Measurements from ENCODE around the gene CDR2.

DNA sequence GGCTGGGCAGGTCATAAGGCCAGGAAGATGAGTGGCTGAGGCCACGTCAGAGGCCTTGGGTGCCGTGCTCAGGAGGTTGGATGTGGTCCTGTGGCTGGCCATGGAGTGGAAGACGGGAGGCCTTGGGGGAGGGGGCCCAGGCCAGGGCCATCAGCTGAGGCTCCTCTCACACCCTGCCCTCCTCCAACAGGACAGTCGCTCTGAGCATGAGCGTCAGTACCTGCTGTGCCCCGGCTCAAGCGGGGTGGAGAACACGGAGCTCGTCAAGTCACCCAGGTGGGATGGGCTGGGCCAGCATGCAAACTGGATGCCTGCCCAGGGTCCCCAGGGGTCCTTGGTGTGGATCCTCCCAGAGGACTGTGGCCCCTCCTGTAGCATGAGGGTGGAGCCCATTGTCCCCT is 58.0 kb downstream of the CDR2 start:
- TF ChIP-seq TEAD4 (IDR thresholded peaks at IDR 0.05; ENCODE audit: low read length) (no peak), TEAD4 (CRISPR knock-in tag; IDR thresholded peaks at IDR 0.05; ENCODE audit: borderline replicate concordance) (no peak)
- TF ChIP-seq, protein P1, sequence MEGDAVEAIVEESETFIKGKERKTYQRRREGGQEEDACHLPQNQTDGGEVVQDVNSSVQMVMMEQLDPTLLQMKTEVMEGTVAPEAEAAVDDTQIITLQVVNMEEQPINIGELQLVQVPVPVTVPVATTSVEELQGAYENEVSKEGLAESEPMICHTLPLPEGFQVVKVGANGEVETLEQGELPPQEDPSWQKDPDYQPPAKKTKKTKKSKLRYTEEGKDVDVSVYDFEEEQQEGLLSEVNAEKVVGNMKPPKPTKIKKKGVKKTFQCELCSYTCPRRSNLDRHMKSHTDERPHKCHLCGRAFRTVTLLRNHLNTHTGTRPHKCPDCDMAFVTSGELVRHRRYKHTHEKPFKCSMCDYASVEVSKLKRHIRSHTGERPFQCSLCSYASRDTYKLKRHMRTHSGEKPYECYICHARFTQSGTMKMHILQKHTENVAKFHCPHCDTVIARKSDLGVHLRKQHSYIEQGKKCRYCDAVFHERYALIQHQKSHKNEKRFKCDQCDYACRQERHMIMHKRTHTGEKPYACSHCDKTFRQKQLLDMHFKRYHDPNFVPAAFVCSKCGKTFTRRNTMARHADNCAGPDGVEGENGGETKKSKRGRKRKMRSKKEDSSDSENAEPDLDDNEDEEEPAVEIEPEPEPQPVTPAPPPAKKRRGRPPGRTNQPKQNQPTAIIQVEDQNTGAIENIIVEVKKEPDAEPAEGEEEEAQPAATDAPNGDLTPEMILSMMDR (IDR thresholded peaks at IDR 0.05 in 2 of 3, conservative IDR thresholded peaks at IDR 0.05 in 1 of 3; ENCODE audit: insufficient read depth in 2 of 3, low read depth in 1 of 3, low read length in 3 of 3) = no peak
- TF ChIP-seq, protein P2, sequence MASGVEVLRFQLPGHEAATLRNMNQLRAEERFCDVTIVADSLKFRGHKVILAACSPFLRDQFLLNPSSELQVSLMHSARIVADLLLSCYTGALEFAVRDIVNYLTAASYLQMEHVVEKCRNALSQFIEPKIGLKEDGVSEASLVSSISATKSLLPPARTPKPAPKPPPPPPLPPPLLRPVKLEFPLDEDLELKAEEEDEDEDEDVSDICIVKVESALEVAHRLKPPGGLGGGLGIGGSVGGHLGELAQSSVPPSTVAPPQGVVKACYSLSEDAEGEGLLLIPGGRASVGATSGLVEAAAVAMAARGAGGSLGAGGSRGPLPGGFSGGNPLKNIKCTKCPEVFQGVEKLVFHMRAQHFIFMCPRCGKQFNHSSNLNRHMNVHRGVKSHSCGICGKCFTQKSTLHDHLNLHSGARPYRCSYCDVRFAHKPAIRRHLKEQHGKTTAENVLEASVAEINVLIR (CRISPR knock-in tag; IDR thresholded peaks at IDR 0.05) = no peak
